Prostate gland (tissue), 2 donors: ENCODE measurements around the gene NEO1. TPM values are rescaled to one million over a fixed set of nuclear protein-coding genes. Genes with fewer than 3 reads are reported as not detected.

ENCODE experiments used
- DNase-seq: peaks from one replicate; pipeline ENCODE4 v3.0.0-alpha.2; 2019; ENCODE audit warnings: low spot score
- H3K27ac ChIP-seq, 2 donors: fragments of 200-600 bp; sonication (generic); 2 replicates each; pipeline ENCODE4 v1.5.1; 2017 to 2019
- H3K27me3 ChIP-seq: fragments of 200-600 bp; sonication (generic); replicated peaks from 2 replicates; pipeline ENCODE4 v1.5.1; 2019; ENCODE audit not compliant: insufficient read depth
- H3K36me3 ChIP-seq, 2 donors: fragments of 200-600 bp; sonication (generic); 1 replicate in 1 of 2; 2 replicates in 1 of 2; pipeline versions ENCODE4 v1.5.1 to v1.8.1; 2017 to 2019
- H3K4me1 ChIP-seq: fragments of 200-600 bp; sonication (generic); replicated peaks from 2 replicates; pipeline ENCODE4 v1.5.1; 2019
- H3K4me3 ChIP-seq, 2 donors: fragments of 200-600 bp; sonication (generic); 2 replicates each; pipeline ENCODE4 v1.5.1; 2017 to 2019
- H3K9me3 ChIP-seq: fragments of 200-600 bp; sonication (generic); 2 replicates; pipeline ENCODE4 v1.5.1; 2017
- CTCF ChIP-seq, 4 experiments: fragments of 200-600 bp in 2 of 4; fragments of 450-650 bp in 2 of 4; sonication (generic) in 2 of 4; IDR thresholded peaks; 1 replicate in 3 of 4; 2 replicates in 1 of 4; pipeline ENCODE4 v1.5.1; 2016 to 2019; ENCODE audit warnings: antibody characterized with exemption in 4 of 4, mild to moderate bottlenecking in 2 of 4, moderate library complexity in 2 of 4
- POLR2A ChIP-seq: fragments of 450-650 bp; IDR thresholded peaks from one replicate; pipeline ENCODE4 v1.6.1; 2016; ENCODE audit warnings: antibody characterized with exemption, mild to moderate bottlenecking
- POLR2AphosphoS5 ChIP-seq: sonication (generic); formaldehyde crosslinking; IDR thresholded peaks from one replicate; pipeline ENCODE4 v1.6.1; 2017; ENCODE audit warnings: antibody characterized with exemption
- WGBS: methylation state at CpG from one replicate; pipeline ENCODE4 v1.1.5; 2018; 5-methylcytosine and 5-hydroxymethylcytosine counted together
- intact Hi-C: fragments of 100-400 bp; cut with DNase I; formaldehyde crosslinking; loops from one replicate; pipeline ENCODE4 v1.14.2; 2022
- total RNA-seq, 2 donors: library from RNA; depleted of rRNA; stranded (reverse); fragments of >200 nt; gene quantifications; one replicate each; pipeline ENCODE4 v1.1.0, GENCODE V29; 2016

NEO1 gene
- total RNA-seq, 2 donors from 2014 or later: 75.0 to 80.7 TPM

- Histone ChIP-seq H3K4me3 (no peak overlapping the region), H3K27me3 (no peaks in the 10 kb centered on the region), H3K36me3 (no peaks in the 10 kb centered on the region), H3K4me1 (no peaks in the 10 kb centered on the region), H3K27ac (no peak overlapping the region), H3K9me3 (no peaks in the 10 kb centered on the region)
- intact Hi-C loops: no loop called here
- no peak for TF ChIP-seq CTCF (IDR thresholded peaks at IDR 0.05)
- no peak for TF ChIP-seq POLR2AphosphoS5
- TF ChIP-seq POLR2A: no peak
- DNase-seq: no peak
- 93% methylated on average over 6 of the region's 6 CpGs for WGBS
Measured at GRCh38 chr15:73119478-73119877, 67.2 kb downstream of the NEO1 start.

GRCh38 chr15:73120269-73120668 is 68.0 kb downstream of the NEO1 start:
- no peaks in the 10 kb centered on the region for H3K27me3 ChIP-seq
- no peak overlapping the region for H3K27ac ChIP-seq
- H3K9me3 ChIP-seq: no peaks in the 10 kb centered on the region
- no peak for DNase-seq
- no peak overlapping the region for H3K4me3 ChIP-seq
- no peak for TF ChIP-seq POLR2A
- no peak for TF ChIP-seq POLR2AphosphoS5
- no peak for TF ChIP-seq CTCF (IDR thresholded peaks at IDR 0.05)
- no peaks in the 10 kb centered on the region for H3K36me3 ChIP-seq
- intact Hi-C loops: no loop called here
- H3K4me1 ChIP-seq: no peaks in the 10 kb centered on the region

GRCh38 chr15:73125219-73125618 is 73.0 kb downstream of the NEO1 start:
- Histone ChIP-seq H3K9me3 (no peaks in the 10 kb centered on the region), H3K4me3 (no peak overlapping the region), H3K36me3 (no peaks in the 10 kb centered on the region), H3K27ac (no peak overlapping the region), H3K4me1 (no peaks in the 10 kb centered on the region), H3K27me3 (no peaks in the 10 kb centered on the region)
- no peak for DNase-seq
- intact Hi-C loops: no loop called here
- WGBS: 88% methylated on average over 2 of the region's 2 CpGs
- TF ChIP-seq POLR2AphosphoS5: no peak
- TF ChIP-seq POLR2A: no peak
- TF ChIP-seq CTCF (IDR thresholded peaks at IDR 0.05): no peak

- DNase-seq: no peak
- Histone ChIP-seq H3K4me1 (no peaks in the 10 kb centered on the region), H3K9me3 (no peaks in the 10 kb centered on the region), H3K36me3 (no peaks in the 10 kb centered on the region), H3K27me3 (no peaks in the 10 kb centered on the region), H3K27ac (no peak overlapping the region), H3K4me3 (no peak overlapping the region)
- 86% methylated on average over 2 of the region's 2 CpGs for WGBS
- intact Hi-C loops: no loop called here
- TF ChIP-seq POLR2AphosphoS5 (no peak), CTCF (IDR thresholded peaks at IDR 0.05) (peak in 1 of 4 experiments; percentile 42)
Measured at GRCh38 chr15:73127302-73127936, 75.2 kb downstream of the NEO1 start.

GRCh38 chr15:73130830-73131229 is 78.6 kb downstream of the NEO1 start:
- 100% methylated on average over 1 of the region's 1 CpG for WGBS
- Histone ChIP-seq H3K36me3 (no peaks in the 10 kb centered on the region), H3K4me1 (no peaks in the 10 kb centered on the region), H3K27me3 (no peaks in the 10 kb centered on the region), H3K4me3 (no peak overlapping the region), H3K27ac (no peak overlapping the region), H3K9me3 (no peaks in the 10 kb centered on the region)
- no peak for DNase-seq
- TF ChIP-seq CTCF (IDR thresholded peaks at IDR 0.05): no peak
- no peak for TF ChIP-seq POLR2A
- TF ChIP-seq POLR2AphosphoS5: no peak
- intact Hi-C loops: no loop called here
